HUES48 (cell line): ENCODE results near the gene SCN3B.

Experiments used
- H3K27ac ChIP-seq: one replicate; pipeline ENCODE4 v1.7.0; 2013; ENCODE audit warnings: low read depth, low read length, inconsistent platforms
- H3K27me3 ChIP-seq: 2 replicates; pipeline ENCODE4 v1.6.1; 2013; ENCODE audit warnings: mild to moderate bottlenecking, low read length; ENCODE audit not compliant: control insufficient read depth, insufficient read depth
- H3K36me3 ChIP-seq: 2 replicates; pipeline ENCODE4 v1.6.1; 2013; ENCODE audit warnings: low read length; ENCODE audit not compliant: control insufficient read depth, insufficient read depth
- H3K4me1 ChIP-seq: 2 replicates; pipeline ENCODE4 v1.6.1; 2013; ENCODE audit warnings: mild to moderate bottlenecking, low read length; ENCODE audit not compliant: control insufficient read depth, insufficient read depth
- H3K4me3 ChIP-seq: 2 replicates; pipeline ENCODE4 v1.5.1; 2013; ENCODE audit warnings: mild to moderate bottlenecking, low read depth, low read length
- H3K9ac ChIP-seq: 2 replicates; pipeline ENCODE4 v1.6.1; 2013; ENCODE audit warnings: mild to moderate bottlenecking, low read depth, low read length, moderate library complexity
- H3K9me3 ChIP-seq: 2 replicates; pipeline ENCODE4 v1.6.1; 2013; ENCODE audit warnings: low read length; ENCODE audit not compliant: control insufficient read depth, insufficient read depth

Gene SCN3B

GRCh38 chr11:123654566-123655081 is at the start of gene SCN3B:
Gene SCN3B (minus strand): TSS chr11:123654624. CDS start chr11:123653801, 823 bp downstream.
- no peaks in the 10 kb centered on the region for H3K9me3 ChIP-seq
- H3K9ac ChIP-seq = peak within 1 kb of the TSS; percentile 78

DNA sequence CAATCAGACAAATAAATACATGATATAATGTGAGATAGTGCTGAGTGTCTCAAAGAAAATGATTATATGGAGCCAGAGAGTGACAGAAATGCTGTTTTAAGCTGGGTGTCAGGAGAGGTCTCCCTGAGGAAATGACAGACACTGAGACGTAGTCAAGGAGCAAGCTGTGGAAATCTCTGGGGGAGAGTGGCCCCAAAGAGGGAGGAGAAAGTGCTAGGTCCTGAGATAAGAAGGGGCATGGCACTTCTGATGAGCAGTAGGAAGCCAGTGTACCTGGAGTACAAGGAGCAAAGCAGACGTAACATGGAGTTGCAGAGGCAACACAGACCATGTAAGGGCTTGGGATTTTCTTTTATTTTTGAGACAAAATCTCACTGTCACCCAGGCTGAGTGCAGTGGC is 48.3 kb upstream of the SCN3B start:
- Histone ChIP-seq H3K4me1 (no peaks in the 10 kb centered on the region), H3K4me3 (no peak overlapping the region), H3K27ac (no peak overlapping the region), H3K9me3 (no peaks in the 10 kb centered on the region), H3K9ac (no peak overlapping the region), H3K36me3 (no peaks in the 10 kb centered on the region), H3K27me3 (no peaks in the 10 kb centered on the region)

More at GRCh38 chr11:123654566-123655081, at the start of gene SCN3B:
- peaks cover 7% of the 10 kb centered on the region for H3K4me1 ChIP-seq
- no peaks in the 10 kb centered on the region for H3K36me3 ChIP-seq
- peak within 1 kb of the TSS; percentile 74 for H3K27ac ChIP-seq
- H3K27me3 ChIP-seq = peaks cover 42% of the 10 kb centered on the region
- peak within 1 kb of the TSS; percentile 79 for H3K4me3 ChIP-seq

DNA sequence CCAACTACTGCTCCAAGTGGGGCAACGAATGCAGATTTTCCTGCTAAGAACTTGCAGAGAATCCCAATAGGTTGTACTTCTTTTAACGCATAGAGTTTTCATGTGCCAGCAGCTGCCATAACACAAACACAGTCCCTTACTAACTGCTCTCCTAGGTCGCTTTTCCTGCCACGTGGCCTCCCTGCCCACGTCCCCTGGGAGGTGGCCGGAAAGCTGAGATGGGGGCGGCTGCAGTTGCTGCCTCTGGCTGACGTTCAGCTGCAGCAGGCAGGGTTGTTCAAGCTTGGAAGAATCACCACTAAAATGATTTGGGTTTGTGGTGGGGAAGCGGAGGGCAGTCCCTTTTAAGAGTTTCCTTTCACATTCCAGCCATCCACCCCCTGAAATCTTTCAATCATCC is 47.7 kb upstream of the SCN3B start:
- no peaks in the 10 kb centered on the region for H3K36me3 ChIP-seq
- H3K9ac ChIP-seq = no peak overlapping the region
- no peaks in the 10 kb centered on the region for H3K9me3 ChIP-seq
- no peak overlapping the region for H3K4me3 ChIP-seq
- H3K27me3 ChIP-seq = no peaks in the 10 kb centered on the region
- no peaks in the 10 kb centered on the region for H3K4me1 ChIP-seq
- H3K27ac ChIP-seq = no peak overlapping the region

GRCh38 chr11:123700772-123701171 is 46.3 kb upstream of the SCN3B start:
- Histone ChIP-seq H3K27me3 (no peaks in the 10 kb centered on the region), H3K27ac (no peak overlapping the region), H3K4me3 (no peak overlapping the region), H3K9ac (no peak overlapping the region), H3K4me1 (no peaks in the 10 kb centered on the region), H3K36me3 (no peaks in the 10 kb centered on the region), H3K9me3 (no peaks in the 10 kb centered on the region)

DNA sequence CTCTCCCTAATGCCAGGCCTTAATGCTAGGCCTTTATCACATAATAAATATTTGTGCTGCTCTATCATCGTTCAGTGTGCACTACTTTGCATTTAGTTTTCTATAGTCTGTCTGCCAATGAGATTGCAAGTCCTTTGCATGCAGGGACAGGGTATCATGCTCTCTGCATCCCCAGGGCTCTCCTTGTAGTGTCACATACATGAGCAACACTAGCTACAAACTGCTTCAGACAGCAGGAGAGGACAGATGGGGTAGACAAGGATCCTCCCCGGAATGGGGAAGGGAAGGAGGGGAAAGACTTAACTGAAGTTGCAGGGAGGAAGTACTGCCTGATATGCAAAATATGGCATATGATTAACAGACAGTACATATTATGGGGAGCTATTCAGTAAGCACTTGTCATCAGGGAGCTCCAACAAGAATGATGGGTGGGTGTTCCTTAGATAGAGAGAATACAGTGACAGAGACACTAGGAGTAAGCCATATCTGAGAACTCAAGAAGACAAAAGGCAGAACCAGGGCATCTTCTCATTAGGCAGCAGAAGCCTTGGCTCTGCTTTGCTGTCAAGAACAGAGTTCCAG is 44.2 kb upstream of the SCN3B start:
- Histone ChIP-seq H3K4me3 (no peak overlapping the region), H3K9ac (no peak overlapping the region), H3K27ac (no peak overlapping the region), H3K4me1 (no peaks in the 10 kb centered on the region), H3K9me3 (no peaks in the 10 kb centered on the region), H3K36me3 (no peaks in the 10 kb centered on the region), H3K27me3 (no peaks in the 10 kb centered on the region)

DNA sequence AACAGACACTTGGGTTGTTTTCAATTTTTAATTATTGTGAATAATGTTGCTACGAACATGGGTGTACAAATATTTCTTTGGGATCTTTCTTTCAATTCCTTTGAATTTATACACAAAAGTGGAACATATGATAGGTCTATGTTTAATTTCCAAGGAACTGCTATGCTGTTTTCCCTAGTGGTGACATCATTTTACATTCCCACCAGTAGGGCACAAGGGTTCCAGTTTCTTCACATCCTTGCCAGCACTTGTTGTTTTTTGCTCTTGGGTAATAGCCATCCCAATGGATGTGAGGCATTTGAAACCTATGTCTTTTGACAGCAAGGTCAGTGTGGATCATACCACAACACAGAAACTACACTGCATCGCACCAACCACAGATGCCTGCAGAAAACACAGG is 41.8 kb upstream of the SCN3B start:
- Histone ChIP-seq H3K36me3 (no peaks in the 10 kb centered on the region), H3K4me3 (no peak overlapping the region), H3K4me1 (no peaks in the 10 kb centered on the region), H3K9me3 (no peaks in the 10 kb centered on the region), H3K27me3 (no peaks in the 10 kb centered on the region), H3K9ac (no peak overlapping the region), H3K27ac (no peak overlapping the region)

- no peak overlapping the region for H3K27ac ChIP-seq
- no peaks in the 10 kb centered on the region for H3K4me1 ChIP-seq
- H3K27me3 ChIP-seq = no peaks in the 10 kb centered on the region
- no peak overlapping the region for H3K9ac ChIP-seq
- H3K9me3 ChIP-seq = no peaks in the 10 kb centered on the region
- no peaks in the 10 kb centered on the region for H3K36me3 ChIP-seq
- no peak overlapping the region for H3K4me3 ChIP-seq
Observed at GRCh38 chr11:123695231-123695630, 40.8 kb upstream of the SCN3B start.

DNA sequence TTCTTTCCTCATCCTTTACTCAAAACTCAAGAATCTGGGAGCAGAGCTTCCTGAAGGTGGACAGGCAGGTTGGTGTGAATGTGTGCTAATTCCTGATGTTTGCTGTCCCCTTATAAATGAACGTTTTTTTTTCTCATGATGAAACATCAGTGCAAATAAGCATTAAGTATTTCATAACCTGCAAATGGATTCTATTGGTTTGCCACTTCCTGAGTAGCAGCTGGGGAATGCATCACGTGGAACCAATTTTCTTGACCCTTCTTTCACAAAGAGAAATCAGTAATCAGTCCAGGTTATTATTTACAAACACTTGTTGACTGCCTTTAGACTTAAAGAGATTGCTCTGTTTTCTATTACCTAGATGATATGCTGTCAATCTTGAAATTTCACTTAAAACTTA is 40.1 kb upstream of the SCN3B start:
- Histone ChIP-seq H3K4me3 (no peak overlapping the region), H3K27me3 (no peaks in the 10 kb centered on the region), H3K9ac (no peak overlapping the region), H3K4me1 (no peaks in the 10 kb centered on the region), H3K9me3 (no peaks in the 10 kb centered on the region), H3K36me3 (no peaks in the 10 kb centered on the region), H3K27ac (no peak overlapping the region)

DNA sequence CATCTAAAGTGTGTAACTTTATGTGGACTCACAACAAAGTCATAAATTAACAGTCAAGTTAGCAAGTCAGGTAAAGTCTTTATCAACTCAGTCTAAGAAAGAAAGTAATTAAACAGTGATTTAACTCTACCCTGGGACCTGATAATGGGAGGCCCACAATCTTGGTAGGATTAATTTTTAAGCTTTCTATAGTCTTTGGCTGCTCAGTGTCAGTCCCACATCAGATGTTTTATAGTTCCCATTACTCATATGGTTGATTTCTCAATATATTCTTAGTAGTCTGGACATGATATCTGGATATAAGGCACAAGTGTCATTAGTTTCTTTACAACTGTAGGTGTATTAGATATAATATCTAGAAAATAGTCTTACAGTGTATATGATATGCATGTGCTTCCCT is 38.5 kb upstream of the SCN3B start:
- Histone ChIP-seq H3K27ac (no peak overlapping the region), H3K27me3 (no peaks in the 10 kb centered on the region), H3K9me3 (no peaks in the 10 kb centered on the region), H3K36me3 (no peaks in the 10 kb centered on the region), H3K4me1 (no peaks in the 10 kb centered on the region), H3K4me3 (no peak overlapping the region), H3K9ac (no peak overlapping the region)

DNA sequence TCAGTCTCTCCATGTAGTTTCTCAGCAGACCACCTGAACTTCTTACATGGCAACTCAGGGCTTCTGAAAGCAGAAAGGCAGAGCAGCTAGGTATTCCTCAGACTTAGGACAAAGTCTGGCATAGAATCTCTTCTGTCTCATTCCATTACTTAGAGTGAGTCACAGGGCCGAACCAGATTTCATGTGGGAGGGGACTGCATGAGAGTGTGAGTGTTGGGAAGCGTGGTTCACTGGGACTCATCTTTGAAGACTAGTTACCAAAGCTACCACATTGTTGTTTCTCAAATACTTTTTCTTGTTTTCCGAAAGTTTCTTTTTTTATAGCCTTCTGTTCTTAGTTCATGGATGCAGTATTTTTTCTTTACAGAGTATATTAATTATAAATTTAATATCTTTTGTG is 36.1 kb upstream of the SCN3B start:
- Histone ChIP-seq H3K27me3 (no peaks in the 10 kb centered on the region), H3K4me1 (no peaks in the 10 kb centered on the region), H3K27ac (no peak overlapping the region), H3K9ac (no peak overlapping the region), H3K9me3 (no peaks in the 10 kb centered on the region), H3K4me3 (no peak overlapping the region), H3K36me3 (no peaks in the 10 kb centered on the region)

- H3K4me3 ChIP-seq = no peak overlapping the region
- no peak overlapping the region for H3K9ac ChIP-seq
- H3K36me3 ChIP-seq = no peaks in the 10 kb centered on the region
- no peaks in the 10 kb centered on the region for H3K27me3 ChIP-seq
- H3K27ac ChIP-seq = no peak overlapping the region
- H3K4me1 ChIP-seq = no peaks in the 10 kb centered on the region
- H3K9me3 ChIP-seq = no peaks in the 10 kb centered on the region
Observed at GRCh38 chr11:123684601-123685000, 30.2 kb upstream of the SCN3B start.
